Stimulated activated CD4-positive, alpha-beta T cell treated with anti-CD3 and anti-CD28 coated beads, TNF-alpha, amount 100 ng/mL, for 4 hours (primary cell): ENCODE data around the gene STAG3.
"Not testable (repeated sequence)": the region's sequence is repeated elsewhere in the genome, so short reads cannot be mapped to it uniquely, and the experiment has no call there.

Source experiments
- DNase-seq, 3 experiments: peaks; one replicate each; pipeline ENCODE4 v3.0.0-alpha.2; 2020; ENCODE audit warnings: low read depth in 3 of 3

The STAG3 gene

GRCh38 chr7:100173806-100174495 lies 3.8 kb upstream of the STAG3 start:
- DNase-seq, result no peak

- no peak for DNase-seq
These were observed 3.1 kb upstream of the STAG3 start for GRCh38 chr7:100174582-100174981.

GRCh38 chr7:100175296-100175935 lies 2.3 kb upstream of the STAG3 start:
- no peak for DNase-seq

- no peak for DNase-seq
These were observed 1.3 kb upstream of the STAG3 start for GRCh38 chr7:100176096-100177044.

- DNase-seq, result not testable (repeated sequence)
These were observed 2.4 kb downstream of the STAG3 start for GRCh38 chr7:100180084-100180483.

GRCh38 chr7:100182616-100183015 lies 4.9 kb downstream of the STAG3 start:
- DNase-seq, result not testable (repeated sequence)

GRCh38 chr7:100183090-100183489 lies 5.4 kb downstream of the STAG3 start:
- not testable (repeated sequence) for DNase-seq

- no peak for DNase-seq
These were observed 8.0 kb downstream of the STAG3 start for GRCh38 chr7:100185726-100186125.

GRCh38 chr7:100189061-100189460 lies 11.3 kb downstream of the STAG3 start:
- no peak for DNase-seq

GRCh38 chr7:100190048-100190711 lies 12.5 kb downstream of the STAG3 start:
- DNase-seq, result no peak

- DNase-seq, result no peak
These were observed 14.1 kb downstream of the STAG3 start for GRCh38 chr7:100191775-100192174.

- not testable (repeated sequence) for DNase-seq
These were observed 14.7 kb downstream of the STAG3 start for GRCh38 chr7:100192281-100192862.

GRCh38 chr7:100192969-100193368 lies 15.3 kb downstream of the STAG3 start:
- DNase-seq, result no peak

- no peak for DNase-seq
These were observed 17.5 kb downstream of the STAG3 start for GRCh38 chr7:100195222-100195621.

GRCh38 chr7:100195901-100196322 lies 18.2 kb downstream of the STAG3 start:
- DNase-seq, result not testable (repeated sequence)

- no peak for DNase-seq
These were observed 20.5 kb downstream of the STAG3 start for GRCh38 chr7:100198266-100198665.

- DNase-seq, result no peak
These were observed 23.0 kb downstream of the STAG3 start for GRCh38 chr7:100200693-100201092.

GRCh38 chr7:100204454-100204853 lies 26.7 kb downstream of the STAG3 start:
- no peak for DNase-seq

- no peak for DNase-seq
These were observed 31.2 kb downstream of the STAG3 start for GRCh38 chr7:100208911-100209408.

GRCh38 chr7:100209493-100209892 lies 31.8 kb downstream of the STAG3 start:
- no peak for DNase-seq

- DNase-seq, result no peak
These were observed 33.1 kb downstream of the STAG3 start for GRCh38 chr7:100210805-100211204.
